ENCODE data around the gene CYP26B1.
A peak's percentile ranks its signal among the peaks of the same experiment; 100 is the strongest.
"Not testable (repeated sequence)": the region's sequence is repeated elsewhere in the genome, so short reads cannot be mapped to it uniquely, and the experiment has no call there.

CYP26B1 gene

DNA sequence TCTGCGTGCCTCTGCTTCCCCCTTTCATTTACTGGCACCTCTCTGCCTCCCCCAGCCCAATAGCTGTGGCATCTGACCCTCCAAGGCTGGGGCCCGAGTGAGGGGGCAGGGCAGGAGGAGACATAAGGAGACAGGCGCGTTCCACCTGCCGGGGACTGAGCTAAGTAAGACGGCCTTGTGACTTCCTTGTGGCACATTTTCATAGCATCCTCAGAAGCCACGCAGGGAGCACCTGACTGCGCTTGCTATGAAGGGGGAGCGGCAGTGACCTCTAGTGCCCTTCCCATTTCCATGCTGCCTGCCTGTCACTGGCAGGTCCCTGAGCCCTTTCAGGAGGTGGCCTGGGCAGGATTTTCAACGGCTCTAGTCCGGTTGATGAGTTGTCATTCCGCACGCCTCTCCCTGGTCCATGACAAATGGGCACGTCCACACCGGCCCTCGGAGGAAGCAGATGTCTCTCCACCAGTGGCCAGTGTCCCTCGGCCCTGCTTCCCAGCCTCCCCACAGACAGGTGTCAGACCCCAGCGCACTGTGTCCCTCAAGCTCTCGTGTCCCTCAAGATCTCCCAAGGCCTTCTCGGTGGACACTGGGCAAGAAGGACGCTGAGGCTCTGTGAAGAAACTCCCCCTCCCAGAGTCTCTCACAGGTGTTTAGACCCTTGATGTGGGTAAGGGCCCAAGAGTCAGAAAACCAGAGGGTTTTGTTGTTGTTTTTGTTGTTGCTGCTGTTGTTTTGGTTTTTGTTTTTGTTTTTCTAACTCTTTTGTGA lies 42.7 kb downstream of the CYP26B1 start:
- DNase-seq, result no peak

DNA sequence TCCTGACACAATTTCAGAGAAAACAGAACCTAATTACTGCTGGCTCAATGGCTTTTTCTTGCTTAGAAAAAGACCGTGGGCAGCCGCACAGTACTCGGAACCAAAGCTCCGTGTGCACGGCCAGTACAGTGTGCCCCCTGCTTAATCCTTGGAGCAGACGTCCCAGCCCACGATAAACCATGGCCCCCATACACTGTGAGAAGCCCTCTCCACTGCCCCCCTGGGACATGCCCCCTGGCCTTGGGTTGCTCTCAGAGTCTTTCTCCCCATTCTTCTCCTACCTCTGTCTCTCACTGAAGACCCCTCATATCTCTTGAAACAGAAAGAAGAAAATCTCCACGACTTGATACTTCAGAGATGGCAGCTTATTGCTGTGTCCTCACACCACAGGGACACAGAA lies 44.0 kb downstream of the CYP26B1 start:
- DNase-seq, result no peak

DNA sequence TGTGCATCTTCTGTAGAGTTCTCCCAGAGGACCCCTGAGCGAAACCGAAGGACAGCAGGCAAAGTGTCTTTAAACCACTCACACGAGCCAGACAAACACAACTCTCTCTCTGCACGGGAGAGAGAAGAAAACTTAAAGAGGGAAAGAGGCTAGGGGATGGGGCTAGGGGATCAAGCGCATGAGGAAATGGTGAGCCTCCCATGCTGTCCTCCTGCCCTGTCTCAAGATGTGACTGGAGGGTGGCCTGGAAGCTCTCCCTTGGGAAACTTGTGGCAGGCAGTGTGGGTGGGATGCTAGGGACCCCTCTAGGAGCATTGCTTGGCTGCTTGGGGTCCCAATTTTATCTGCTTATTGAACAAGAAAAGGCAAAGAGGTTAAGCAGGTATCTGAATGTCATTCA lies 44.5 kb downstream of the CYP26B1 start:
- no peak for DNase-seq

DNA sequence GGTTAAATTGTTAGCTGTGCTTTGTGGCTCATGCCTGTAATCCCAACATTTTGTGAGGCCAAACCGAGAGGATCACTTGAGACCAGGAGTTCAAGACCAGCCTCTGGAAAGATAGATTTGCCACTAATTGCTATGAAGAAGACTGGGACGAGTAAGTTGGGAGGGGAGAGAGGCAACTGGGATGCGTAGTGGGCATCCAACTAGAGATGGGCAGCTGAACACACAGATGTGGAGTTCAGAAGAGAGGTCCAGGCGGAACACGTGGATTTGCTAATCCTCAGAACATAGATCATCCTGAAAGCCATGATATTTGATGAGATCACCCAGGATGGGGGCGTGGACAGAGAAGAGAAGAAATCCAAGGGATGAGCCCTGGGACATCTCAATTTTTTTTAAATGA lies 48.7 kb downstream of the CYP26B1 start:
- DNase-seq, result no peak

DNA sequence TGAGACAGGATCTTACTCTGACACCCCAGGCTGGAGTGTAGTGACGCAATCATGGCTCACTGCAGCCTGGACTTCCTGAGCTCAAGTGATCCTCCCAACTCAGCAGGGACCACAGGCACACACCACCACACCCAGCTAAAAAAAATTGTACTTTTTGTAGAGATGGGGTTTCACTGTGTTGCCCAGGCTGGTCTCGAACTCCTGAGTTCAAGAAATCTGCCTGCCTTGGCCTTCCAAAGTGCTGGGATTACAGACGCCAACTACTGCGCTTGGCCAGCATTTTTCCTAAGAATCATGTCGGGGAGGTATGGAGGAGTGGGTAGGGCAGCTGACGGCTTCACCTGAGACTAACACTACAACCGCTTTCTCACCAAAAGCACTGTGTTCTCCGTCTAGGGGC lies 50.4 kb downstream of the CYP26B1 start:
- no peak for DNase-seq

DNA sequence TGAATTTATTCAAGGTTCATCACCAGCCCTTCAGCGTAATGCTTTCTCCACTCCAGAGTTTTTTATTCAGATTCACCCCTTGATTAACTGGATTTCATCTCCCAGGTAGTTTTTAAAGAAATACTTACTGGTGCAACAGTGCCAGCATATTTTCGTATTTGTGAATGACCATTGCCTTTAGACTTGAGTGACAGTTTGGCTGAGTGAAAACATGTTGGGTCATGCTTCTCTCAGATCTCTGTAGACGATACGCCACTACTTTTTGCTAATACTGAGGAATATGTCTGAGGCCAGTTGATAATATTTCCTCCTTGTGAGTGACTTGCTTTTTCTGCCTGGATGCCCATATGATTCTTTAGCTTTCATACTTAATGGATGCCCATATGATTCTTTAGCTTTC lies 51.5 kb downstream of the CYP26B1 start:
- no peak for DNase-seq

DNA sequence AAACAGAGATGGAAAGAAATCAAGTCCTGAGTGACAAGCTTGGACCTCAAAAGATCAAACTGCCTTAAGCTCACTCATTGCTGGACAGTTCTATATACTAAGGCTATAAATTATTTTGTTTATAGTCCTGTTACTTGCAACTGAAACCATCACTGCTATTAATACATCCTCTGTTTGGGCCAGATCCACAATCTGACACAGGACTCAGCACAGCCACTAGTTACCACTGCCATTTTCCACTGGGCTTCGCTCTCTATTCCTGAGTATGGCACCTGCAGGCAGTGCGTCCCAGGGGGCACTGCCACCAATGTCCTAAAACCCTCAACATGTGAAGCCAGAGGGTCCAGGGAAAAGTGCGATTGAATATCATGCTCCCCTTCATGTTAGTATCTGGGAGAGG lies 52.3 kb downstream of the CYP26B1 start:
- DNase-seq, result no peak

DNA sequence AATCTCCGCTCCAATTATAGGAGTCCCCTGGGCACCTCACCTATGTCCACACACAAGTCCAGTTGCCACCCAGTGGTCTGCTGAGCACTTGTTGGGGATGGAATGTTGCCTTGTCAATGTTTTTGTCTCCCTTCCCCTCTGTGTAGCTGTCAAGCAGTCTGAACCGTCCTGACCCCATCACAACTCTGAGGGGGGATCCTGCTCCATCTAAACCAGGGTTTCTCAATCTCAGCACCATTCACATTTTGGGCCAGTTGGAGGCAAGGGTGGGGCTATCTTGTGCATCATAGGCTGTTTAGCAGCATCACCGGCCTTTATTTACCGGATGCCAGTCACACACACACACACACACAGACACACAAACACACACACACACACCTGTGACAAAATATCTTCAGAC lies 53.0 kb downstream of the CYP26B1 start:
- no peak for DNase-seq

DNA sequence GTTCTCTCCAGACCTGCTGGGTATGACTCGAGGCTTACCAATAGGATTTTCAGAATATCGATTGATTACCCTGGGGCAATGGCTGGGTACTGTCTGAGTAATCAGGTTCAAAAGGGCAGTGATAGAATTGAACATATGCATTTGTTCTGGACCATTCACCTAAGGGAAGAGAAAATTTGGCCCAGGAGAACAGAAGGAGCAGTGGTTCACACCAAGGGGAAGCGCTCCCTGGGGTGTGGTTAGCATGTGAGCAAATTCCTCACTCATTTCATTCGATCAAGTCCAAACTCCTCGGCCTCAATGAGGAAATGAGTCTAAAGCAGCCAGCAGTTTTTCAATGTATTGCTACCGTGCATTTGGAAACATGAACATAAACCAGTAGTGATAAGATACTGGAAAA lies 55.6 kb downstream of the CYP26B1 start:
- DNase-seq, result no peak

DNA sequence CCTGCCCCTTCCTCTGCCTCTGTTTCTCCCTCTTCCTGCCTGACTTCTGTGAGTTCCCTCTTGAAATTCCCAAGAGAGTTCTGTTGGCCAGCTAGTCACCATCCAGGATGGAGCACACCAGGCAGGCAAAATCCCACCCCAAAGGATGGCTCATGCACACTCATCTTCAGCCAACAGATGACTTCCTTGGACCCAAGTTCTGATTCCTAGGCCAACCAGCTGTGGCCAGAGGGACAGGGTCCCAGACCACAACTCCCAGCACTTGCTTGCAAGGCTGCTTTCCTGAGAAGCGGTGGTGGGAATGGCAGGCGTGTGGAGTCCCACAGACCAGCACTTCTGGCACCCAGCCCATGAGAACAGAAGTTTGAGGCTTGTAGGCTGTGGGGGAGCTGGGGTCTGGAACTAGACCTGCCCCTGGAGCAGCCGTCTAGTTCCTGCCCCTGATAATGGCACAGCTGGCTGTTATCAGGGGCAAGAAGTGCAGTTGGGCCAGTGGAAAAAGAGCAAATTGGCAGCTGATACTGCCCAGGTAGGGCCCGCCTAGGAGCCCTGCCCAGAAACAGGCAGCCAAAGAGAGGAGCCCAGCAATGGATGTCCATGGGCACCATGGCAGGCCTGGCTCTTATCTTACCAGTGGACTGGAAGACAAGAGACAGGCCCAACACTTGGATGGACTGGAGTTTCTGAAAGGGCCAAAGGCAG lies 56.7 kb downstream of the CYP26B1 start:
- no peak for DNase-seq

DNA sequence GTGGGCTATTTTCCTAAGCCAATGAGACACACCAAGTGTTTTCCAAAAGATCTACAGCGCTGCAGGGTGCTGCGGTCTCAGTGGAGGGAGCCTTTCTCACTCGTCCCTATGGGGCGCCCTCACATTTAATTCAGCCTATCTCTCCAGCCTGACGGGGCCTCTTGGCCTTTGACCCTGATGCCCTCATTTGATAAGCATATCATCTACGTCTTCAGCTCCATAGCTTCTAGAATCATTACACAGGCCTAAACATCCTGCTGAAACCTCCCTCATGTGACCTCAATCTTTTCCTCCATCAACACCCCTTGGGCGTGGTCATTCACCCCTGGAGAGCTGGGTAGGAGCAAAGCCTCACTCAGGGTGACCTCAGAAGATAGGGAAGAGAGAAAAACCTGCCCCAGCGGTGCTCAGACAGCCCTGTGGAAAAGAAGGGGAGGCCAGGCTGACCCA lies 57.4 kb downstream of the CYP26B1 start:
- no peak for DNase-seq

DNA sequence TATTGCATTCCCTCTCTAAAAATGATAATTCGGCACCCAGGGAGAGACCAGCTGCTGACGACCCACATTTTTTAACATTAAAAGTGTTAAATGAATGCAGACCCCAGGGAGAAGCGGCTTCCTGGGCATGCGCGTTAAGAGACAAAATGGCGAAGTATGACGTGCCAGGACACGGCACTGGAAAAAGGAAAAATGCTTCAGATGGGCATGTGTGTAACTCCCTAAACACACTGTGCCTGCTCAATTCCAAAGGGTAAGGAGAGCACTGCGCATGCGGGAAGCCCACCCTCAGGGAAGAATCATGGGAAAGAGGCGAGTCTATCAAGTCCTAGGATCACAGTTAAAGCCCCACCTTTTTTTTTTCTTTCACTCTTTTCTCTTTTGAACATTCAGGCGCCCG lies 58.1 kb downstream of the CYP26B1 start:
- DNase-seq, result no peak

DNA sequence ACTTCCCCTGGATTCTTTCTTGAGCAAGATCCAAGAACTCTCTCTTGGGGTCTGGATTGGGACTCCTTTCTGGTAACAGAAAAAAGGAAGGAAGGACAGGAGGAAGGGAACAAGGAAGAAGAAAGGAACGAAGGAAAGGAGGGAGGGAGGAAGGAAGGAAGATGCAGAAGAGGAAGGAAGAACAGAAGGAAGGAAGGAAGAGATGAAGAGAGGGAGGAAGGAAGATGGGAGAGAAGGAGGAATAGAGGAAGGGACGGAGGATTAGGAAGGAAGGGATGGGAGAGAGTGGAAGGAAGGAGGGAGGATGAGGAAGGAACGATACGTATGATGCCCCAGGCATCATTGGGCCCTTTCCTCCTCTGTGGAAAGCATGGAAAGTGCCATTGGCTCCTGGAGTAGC lies 58.6 kb downstream of the CYP26B1 start:
- no peak for DNase-seq

DNA sequence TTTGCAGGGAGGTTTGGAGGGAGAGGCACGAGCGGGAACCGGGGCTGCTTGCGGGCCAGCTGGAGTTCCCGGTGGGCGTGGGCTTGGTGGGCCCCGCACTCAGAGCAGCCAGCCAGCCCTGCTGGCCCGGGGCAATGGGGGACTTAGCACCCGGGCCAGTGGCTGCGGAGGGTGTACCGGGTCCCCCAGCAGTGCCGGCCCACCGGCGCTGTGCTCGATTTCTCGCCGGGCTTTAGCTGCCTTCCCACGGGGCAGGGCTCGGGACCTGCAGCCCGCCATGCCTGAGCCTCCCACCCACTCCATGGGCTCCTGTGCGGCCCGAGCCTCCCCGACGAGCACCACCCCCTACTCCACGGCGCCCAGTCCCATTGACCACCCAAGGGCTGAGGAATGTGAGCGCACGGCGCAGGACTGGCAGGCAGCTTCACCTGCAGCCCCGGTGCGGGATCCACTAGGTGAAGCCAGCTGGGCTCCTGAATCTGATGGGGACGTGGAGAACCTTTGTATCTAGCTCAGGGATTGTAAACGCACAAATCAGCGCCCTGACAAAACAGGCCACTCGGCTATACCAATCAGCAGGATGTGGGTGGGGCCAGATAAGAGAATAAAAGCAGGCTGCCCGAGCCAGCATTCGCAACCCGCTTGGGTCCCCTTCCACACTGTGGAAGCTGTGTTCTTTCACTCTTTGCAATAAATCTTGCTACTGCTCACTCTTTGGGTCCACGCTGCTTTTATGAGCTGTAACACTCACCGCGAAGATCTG lies 60.6 kb downstream of the CYP26B1 start:
- DNase-seq, result not testable (repeated sequence)

DNA sequence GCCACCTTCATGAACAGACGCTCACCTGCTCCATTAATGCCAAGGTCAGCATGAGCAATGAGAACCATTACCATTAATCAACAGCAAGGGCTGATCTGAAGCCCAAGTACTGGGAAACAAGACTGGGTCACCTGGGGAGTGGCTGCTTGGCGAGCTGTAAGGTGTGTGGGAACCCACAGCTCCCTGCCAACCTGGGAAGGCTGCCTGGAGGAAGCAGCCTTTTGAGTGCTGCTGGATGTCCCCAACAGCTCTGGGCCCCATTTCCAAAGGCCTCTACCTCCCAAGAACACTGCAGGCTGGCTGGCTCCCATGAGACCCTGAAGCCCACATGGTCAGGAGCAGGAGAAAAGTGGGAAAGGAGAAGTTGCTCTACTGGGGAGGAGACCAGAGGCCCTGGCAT lies 62.1 kb downstream of the CYP26B1 start:
- no peak for DNase-seq

DNA sequence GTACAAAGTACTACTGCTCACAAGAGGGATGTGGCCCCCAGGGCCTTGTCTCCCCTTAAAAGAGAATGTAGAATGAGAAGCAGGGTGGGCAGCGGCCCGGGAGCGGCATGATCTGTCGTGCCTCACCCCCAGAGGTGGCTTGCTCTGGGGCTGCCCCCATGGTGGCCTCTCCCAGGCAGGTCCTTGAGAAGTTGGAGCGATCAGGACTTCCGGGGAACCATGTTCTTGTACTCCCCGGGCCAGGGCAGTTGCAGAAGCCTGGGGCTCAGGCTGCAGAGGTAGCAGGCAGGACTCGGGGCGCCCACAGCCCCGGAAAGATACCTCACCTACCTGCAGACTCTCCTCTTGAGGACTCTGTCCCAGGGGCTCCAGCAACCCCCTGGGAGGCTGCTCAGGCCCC lies 62.6 kb downstream of the CYP26B1 start:
- DNase-seq, result no peak

DNA sequence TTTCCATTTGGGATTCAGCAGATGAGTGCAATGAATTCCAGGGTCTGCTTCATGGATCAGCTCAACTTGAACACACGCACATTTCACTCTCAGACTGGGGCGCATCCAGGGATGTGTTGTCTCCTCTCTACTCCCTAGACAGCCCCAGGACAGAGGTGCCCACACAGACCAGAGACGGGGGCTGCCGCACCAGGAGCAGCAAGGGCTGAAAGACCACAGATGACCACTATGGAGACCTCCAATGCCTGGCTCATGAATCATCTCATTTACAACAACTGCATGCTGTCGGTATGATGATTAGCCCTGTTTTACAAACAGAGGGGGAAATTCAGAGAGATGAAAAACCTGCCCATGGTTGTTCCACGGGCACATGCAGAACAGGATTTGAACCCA lies 63.1 kb downstream of the CYP26B1 start:
- no peak for DNase-seq

DNA sequence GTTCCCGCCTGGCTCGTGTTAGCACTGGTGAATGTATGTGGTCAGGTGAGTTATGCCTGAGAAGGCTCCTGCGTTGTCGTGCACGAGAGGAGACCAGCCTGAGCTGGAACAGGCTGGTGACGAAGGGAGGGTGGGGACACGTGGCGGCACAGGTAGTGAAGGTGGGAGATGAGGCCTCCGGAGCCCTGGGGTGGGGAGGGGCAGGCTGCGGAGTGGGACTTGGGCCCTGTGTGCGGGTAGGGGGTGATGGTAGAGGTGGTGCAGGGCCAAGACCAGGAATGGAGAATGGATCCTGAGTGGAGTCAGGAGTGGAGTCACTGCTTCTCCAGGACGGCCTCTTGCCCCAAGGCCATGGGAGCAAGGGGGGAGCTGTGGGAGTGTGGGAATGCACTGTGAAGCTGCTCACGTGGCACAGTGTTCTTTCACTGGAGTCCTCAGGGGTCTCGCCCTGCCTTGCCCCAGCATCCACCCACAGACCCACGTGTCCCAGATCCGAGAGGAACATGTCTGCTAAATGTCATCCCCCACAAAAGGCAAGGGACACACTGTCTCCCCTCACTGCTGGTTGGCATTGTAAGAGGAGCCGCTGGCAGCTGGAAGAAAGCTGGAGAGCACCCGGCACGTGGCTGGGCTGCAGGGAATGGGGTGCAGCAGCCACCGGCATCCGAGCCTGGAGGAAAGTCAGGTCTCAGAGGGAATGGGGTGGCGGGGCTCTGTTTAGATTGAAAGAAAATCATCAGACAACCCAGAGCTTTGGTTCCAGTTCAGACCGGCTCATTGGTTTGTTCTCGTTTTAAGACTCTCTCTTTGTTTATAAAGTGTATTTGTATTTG lies 63.7 kb downstream of the CYP26B1 start:
- no peak for DNase-seq

DNA sequence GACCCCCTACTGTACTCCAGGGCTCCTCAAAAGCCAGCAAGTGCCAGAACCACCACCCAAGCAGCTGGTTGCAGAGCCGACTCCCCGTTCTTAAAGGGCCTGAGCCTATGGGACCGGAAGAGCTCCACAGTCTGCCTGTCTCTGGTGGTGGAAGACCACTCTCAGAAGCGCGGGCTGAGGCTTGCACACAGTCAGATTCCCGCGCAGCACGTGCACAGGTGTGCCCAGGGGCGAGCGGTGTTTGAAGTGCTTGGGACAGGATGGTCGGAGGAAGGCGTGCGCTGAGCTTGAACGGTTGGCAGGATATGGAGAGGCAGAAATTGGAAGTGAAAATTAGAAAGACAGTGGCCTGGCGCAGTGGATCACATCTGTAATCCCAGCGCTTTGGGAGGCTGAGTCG lies 64.8 kb downstream of the CYP26B1 start:
- DNase-seq, result no peak

DNA sequence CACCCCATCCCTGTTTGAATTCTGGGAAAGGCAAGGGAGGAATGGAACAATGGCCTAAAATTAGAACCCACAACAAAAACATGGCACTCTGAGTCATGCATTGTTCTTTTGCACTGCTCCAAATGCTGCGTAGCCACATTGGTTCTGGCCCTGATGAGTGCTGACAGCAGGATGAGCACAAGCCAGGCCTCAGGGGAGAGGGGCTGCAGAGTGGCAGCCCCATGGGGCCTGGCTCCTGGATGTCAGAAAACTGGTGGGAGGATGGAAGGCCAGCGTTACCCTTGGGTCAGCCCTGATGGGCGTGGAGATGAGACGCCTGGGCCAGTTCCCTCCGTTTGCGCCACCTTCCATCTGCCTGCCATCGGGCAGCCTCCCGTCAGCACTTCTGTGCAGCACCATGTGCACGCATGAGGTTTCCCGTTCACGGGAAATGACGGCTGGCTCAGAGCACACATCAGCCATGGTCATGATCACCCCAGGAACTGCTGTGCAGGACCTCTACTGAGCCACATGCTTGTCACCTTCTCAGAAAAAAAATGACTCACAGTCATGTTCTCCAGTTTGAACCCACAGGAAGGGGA lies 65.6 kb downstream of the CYP26B1 start:
- DNase-seq, result peak; percentile 55

DNA sequence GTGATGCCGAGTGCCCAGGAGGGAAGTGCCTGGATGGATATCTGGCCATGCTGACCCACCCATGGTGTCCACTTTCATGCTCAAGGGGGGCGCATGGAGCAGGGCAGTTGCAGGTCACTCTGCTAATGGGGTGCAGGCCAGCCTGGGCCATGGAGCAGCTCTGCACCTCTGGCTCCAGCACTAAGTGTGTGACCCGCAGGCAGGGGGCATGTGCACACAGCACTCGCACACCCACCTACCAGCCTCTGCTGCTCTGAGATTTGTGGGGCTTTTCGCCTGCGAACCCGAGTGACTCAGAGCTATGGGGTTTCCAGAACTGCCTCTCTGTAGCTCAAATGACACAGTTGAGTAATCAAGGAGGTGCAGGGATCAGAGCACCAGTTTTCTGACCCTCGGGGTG lies 66.2 kb downstream of the CYP26B1 start:
- DNase-seq, result peak; percentile 49

DNA sequence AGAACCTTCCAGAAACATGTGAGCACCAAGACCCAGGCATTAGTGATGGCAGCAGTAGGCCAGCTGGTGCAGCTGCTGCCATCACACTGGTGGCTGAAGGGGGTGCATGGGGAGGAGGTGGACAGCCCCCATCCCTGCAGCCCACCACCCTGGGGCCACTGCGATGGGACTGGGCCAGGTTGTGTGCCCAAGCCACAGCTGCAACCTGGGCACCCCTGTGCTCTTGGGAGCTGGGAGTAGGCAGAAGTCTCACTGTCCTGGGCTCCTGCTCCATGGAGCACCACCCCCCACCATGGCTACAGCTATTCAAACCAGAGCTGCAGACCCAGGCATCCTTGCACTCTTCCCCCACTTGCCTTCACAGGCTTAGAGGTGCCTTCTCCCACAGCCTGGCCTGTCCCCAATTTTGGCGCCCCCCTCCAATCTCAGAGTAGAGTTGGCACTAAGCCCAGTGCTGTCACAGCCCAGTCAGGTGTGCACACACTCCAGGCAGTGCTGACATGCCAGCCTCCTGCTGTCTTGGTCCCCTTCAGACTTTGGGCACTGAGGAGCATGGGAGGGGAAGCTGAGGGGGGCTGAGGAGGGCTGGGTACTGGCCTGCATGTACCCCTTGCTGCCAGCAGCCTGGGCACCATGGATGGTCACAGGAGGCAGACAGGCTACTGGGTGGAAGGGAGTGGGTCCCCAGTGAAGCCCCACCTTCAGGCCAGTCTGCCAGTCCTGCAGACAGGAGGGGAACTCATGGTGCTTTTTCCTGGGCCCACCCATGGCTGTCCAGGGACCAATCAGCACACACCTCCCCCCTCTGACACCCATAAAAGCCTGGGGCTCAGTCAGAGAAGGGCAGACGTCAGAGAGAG lies 67.1 kb downstream of the CYP26B1 start:
- no peak for DNase-seq
